Subcutaneous adipose tissue (tissue), 4 donors: ENCODE data around the gene AADACL3. TPM values are rescaled to one million over a fixed set of nuclear protein-coding genes. Genes with fewer than 3 reads are reported as not detected.

Source experiments
- CTCF ChIP-seq: fragments of 450-650 bp; IDR thresholded peaks from one replicate; pipeline ENCODE4 v1.5.1; 2016; ENCODE audit warnings: low read depth, mild to moderate bottlenecking, control low read depth, antibody characterized with exemption, moderate library complexity
- total RNA-seq, 4 donors: library from RNA; depleted of rRNA; stranded (reverse); fragments of >200 nt; gene quantifications; one replicate each; pipeline ENCODE4 v1.1.0, GENCODE V29; 2016

The AADACL3 gene
- total RNA-seq, 4 donors from 2014 or later: 0.16 to 0.19 TPM; not detected in 2

- TF ChIP-seq CTCF: no peak
Measured at GRCh38 chr1:12709091-12709491, 6.8 kb upstream of the AADACL3 start.

GRCh38 chr1:12709696-12710095, 6.2 kb upstream of the AADACL3 start:
- no peak for TF ChIP-seq CTCF

- TF ChIP-seq CTCF: no peak
Measured at GRCh38 chr1:12711536-12711935, 4.4 kb upstream of the AADACL3 start.

GRCh38 chr1:12712076-12712475, 3.8 kb upstream of the AADACL3 start:
- TF ChIP-seq CTCF: no peak

- TF ChIP-seq CTCF: no peak
Measured at GRCh38 chr1:12712929-12713328, 3.0 kb upstream of the AADACL3 start.

GRCh38 chr1:12714710-12715475, 1.0 kb upstream of the AADACL3 start:
- no peak for TF ChIP-seq CTCF

GRCh38 chr1:12717301-12717838, 1.5 kb downstream of the AADACL3 start:
- TF ChIP-seq CTCF: no peak
